ENCODE results near the gene KCNAB1.
A peak's percentile ranks its signal among the peaks of the same experiment; 100 is the strongest.

DNA sequence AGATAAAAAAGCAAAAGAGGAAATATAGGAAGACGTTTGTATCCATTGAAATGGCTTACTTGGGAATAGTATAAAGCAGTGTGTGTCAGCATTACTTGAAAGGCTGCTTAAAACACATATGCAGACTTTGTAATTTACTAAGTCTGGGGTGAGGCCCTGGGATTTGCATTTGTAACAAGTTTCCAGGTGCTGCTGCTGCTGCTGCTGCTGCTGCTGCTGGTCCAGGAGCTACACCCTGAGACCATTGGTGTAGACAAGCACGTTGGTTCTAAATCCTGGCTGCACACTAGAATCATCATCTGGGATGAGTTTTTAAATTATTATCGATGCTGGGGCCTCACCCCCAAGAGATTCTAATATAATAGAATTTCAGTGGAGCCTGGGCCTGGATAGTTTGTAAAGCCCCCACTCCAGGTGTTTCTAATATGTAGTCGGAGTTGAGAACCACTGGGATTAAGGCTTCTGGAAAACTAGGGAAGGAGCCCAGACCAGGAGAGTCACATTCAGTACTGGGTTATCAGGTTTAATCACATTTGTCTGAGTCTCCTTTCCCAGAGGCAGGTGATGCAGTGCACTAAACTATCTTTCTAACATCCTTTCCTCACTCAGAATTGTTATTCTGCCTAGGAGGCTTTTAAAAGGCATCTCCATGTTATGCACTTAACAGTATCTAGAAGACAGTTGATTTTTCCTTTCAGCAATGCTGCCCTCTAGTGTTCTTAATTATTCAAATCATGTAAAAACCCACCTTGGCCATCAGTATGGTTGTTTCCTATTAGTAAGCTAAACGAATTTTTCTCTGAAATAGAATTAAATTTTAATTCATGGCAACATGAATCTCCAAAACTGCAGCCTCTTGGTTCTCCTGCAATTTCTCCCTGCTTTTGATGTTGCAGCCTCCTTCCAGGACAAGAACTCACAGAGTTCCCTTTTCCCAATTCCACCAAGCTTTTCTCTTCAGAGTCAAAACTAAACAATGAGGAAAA, 389.1 kb downstream of the KCNAB1 start:
- TF ChIP-seq, protein P1, sequence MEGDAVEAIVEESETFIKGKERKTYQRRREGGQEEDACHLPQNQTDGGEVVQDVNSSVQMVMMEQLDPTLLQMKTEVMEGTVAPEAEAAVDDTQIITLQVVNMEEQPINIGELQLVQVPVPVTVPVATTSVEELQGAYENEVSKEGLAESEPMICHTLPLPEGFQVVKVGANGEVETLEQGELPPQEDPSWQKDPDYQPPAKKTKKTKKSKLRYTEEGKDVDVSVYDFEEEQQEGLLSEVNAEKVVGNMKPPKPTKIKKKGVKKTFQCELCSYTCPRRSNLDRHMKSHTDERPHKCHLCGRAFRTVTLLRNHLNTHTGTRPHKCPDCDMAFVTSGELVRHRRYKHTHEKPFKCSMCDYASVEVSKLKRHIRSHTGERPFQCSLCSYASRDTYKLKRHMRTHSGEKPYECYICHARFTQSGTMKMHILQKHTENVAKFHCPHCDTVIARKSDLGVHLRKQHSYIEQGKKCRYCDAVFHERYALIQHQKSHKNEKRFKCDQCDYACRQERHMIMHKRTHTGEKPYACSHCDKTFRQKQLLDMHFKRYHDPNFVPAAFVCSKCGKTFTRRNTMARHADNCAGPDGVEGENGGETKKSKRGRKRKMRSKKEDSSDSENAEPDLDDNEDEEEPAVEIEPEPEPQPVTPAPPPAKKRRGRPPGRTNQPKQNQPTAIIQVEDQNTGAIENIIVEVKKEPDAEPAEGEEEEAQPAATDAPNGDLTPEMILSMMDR (IDR thresholded peaks at IDR 0.05; ENCODE audit: extremely low read depth in 1 of 2, insufficient read depth in 1 of 2, low read depth in 1 of 2, low read length in 2 of 2), result peak; percentile 32 to 35
- TF ChIP-seq POLR2A (IDR thresholded peaks at IDR 0.05; ENCODE audit: low read depth, low read length) (no peak), POLR2AphosphoS5 (IDR thresholded peaks at IDR 0.05; ENCODE audit: insufficient read depth, low read depth, low read length) (no peak), EZH2 (IDR thresholded peaks at IDR 0.05; ENCODE audit: borderline replicate concordance, low read depth, low read length, severe bottlenecking) (no peak), GATA2 (IDR thresholded peaks at IDR 0.05; ENCODE audit: insufficient read depth, insufficient read length, low read depth, low read length) (no peak)
- TF ChIP-seq, protein P2, sequence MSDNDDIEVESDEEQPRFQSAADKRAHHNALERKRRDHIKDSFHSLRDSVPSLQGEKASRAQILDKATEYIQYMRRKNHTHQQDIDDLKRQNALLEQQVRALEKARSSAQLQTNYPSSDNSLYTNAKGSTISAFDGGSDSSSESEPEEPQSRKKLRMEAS (IDR thresholded peaks at IDR 0.05; ENCODE audit: insufficient read depth, insufficient read length), result no peak

Measured in endothelial cell of umbilical vein (primary cell).